HEK293T (cell line): Measurements from ENCODE around the gene AQP9.

Experiments used
- BHLHE40 ChIP-seq: fragments of 450-650 bp; IDR thresholded peaks from 2 replicates; pipeline ENCODE4 v1.6.1; 2016; ENCODE audit warnings: mild to moderate bottlenecking, moderate library complexity, borderline replicate concordance
- CTBP1 ChIP-seq: fragments of 450-650 bp; IDR thresholded peaks from 2 replicates; pipeline ENCODE4 v1.6.1; 2016; ENCODE audit warnings: borderline replicate concordance
- ELF4 ChIP-seq: fragments of 450-650 bp; IDR thresholded peaks from 2 replicates; pipeline ENCODE4 v1.6.1; 2017; ENCODE audit warnings: antibody characterized with exemption
- FOXA1 ChIP-seq: fragments of 450-650 bp; IDR thresholded peaks from 2 replicates; pipeline ENCODE4 v1.6.1; 2016; ENCODE audit warnings: mild to moderate bottlenecking
- FOXK2 ChIP-seq: fragments of 450-650 bp; IDR thresholded peaks from 2 replicates; pipeline ENCODE4 v1.6.1; 2016; ENCODE audit warnings: mild to moderate bottlenecking
- L3MBTL2 ChIP-seq: fragments of 450-650 bp; conservative IDR thresholded peaks from 2 replicates; pipeline ENCODE4 v1.6.1; 2016; ENCODE audit warnings: mild to moderate bottlenecking
- LEF1 ChIP-seq: fragments of 450-650 bp; IDR thresholded peaks from 2 replicates; pipeline ENCODE4 v1.6.1; 2017; ENCODE audit warnings: mild to moderate bottlenecking, borderline replicate concordance
- SP1 ChIP-seq: fragments of 450-650 bp; IDR thresholded peaks from 2 replicates; pipeline ENCODE4 v1.6.1; 2017
- SUZ12 ChIP-seq: fragments of 450-650 bp; IDR thresholded peaks from 2 replicates; pipeline ENCODE4 v1.6.1; 2016; ENCODE audit warnings: mild to moderate bottlenecking
- TARDBP ChIP-seq: fragments of 450-650 bp; IDR thresholded peaks from 2 replicates; pipeline ENCODE4 v1.6.1; 2016
- TF ChIP-seq, protein P1 (sequence below): fragments of 450-650 bp; IDR thresholded peaks from 2 replicates; pipeline ENCODE4 v1.6.1; 2016

DNA sequence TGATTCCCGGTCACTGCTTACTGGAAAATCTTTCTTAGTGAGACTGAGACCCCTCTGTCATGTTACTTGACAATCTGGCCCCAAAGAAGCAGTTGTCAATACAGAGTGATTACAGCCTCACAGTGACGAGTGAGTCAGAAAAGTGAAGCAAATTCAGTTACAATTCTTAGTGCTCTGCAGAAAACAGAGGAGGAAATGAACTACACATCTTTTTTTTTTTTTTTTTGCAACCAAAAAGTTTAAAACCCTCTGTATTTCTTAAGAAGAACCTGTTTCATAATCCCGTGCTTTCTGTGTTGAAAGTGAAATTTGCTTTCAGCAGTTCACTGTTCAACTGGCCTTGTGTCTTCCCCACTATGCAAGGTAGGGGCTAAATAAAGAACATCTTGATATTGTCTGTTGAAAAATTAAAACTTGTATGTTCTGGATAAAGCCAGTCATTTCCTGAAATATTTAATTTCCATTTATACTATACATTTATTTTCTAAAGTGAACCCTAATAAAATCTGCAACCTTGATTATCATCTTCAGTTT is 1.9 kb downstream of the AQP9 start:
- TF ChIP-seq BHLHE40, result no peak
- TF ChIP-seq FOXK2, result no peak
- no peak for TF ChIP-seq LEF1
- TF ChIP-seq SP1, result no peak
- no peak for TF ChIP-seq TARDBP
- no peak for TF ChIP-seq CTBP1
- TF ChIP-seq ELF4, result no peak
- TF ChIP-seq SUZ12, result no peak
- no peak for TF ChIP-seq L3MBTL2
- TF ChIP-seq, protein P1, sequence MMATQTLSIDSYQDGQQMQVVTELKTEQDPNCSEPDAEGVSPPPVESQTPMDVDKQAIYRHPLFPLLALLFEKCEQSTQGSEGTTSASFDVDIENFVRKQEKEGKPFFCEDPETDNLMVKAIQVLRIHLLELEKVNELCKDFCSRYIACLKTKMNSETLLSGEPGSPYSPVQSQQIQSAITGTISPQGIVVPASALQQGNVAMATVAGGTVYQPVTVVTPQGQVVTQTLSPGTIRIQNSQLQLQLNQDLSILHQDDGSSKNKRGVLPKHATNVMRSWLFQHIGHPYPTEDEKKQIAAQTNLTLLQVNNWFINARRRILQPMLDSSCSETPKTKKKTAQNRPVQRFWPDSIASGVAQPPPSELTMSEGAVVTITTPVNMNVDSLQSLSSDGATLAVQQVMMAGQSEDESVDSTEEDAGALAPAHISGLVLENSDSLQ, result no peak
- no peak for TF ChIP-seq FOXA1
